ENCODE results near the gene IKBKG.

DNA sequence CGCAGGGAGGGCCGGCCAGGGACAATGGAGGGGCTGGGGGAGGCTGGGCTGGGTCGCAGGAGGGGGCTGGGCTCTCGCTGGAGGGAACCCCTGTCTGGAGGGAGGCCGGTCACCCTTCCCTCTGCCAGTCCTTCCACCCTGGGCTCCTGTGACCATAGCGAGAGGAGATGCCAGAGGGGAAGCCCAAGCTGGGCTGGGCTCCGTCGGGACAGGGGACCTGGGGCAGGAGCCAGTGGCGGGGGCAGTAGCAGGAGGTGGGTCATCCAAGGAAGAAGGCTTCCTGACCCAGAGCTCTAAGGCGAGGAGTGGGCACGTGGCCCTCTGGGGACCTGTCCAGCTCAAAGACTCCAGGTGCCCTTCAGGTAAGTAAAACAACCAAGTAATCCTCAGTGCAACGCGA, 54.8 kb downstream of the IKBKG start:
- TF ChIP-seq, protein P1, sequence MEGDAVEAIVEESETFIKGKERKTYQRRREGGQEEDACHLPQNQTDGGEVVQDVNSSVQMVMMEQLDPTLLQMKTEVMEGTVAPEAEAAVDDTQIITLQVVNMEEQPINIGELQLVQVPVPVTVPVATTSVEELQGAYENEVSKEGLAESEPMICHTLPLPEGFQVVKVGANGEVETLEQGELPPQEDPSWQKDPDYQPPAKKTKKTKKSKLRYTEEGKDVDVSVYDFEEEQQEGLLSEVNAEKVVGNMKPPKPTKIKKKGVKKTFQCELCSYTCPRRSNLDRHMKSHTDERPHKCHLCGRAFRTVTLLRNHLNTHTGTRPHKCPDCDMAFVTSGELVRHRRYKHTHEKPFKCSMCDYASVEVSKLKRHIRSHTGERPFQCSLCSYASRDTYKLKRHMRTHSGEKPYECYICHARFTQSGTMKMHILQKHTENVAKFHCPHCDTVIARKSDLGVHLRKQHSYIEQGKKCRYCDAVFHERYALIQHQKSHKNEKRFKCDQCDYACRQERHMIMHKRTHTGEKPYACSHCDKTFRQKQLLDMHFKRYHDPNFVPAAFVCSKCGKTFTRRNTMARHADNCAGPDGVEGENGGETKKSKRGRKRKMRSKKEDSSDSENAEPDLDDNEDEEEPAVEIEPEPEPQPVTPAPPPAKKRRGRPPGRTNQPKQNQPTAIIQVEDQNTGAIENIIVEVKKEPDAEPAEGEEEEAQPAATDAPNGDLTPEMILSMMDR (conservative IDR thresholded peaks at IDR 0.05; ENCODE audit: low read depth, low read length) = no peak
- TF ChIP-seq EZH2phosphoT487 (IDR thresholded peaks at IDR 0.05; ENCODE audit: borderline replicate concordance, low read length) (no peak), EZH2 (IDR thresholded peaks at IDR 0.05; ENCODE audit: low read length, unreplicated experiment) (no peak)

Data from PC-3 (cell line).